IMR-90 (cell line): ENCODE data around the gene DVL1. TPM values are rescaled to one million over a fixed set of nuclear protein-coding genes. Genes with fewer than 3 reads are reported as not detected.

ENCODE experiments used
- ATAC-seq: fragments of 200-7000 bp; cut with Tn5 transposase; 2 replicates; pipeline ENCODE4 v1.9.1; 2020; ENCODE audit warnings: low read depth, mild to moderate bottlenecking, moderate library complexity
- BruUV-seq: library from RNA; stranded (reverse); fragments of 400-500 nt; replicated peaks from 2 replicates; lab custom pipeline; 2021; lab: Mats Ljungman, UMichigan
- CTCF ChIA-PET: fragments of 300-600 bp; formaldehyde crosslinking; extraction: SDS; loops from one replicate; lab custom pipeline; 2021; ENCODE audit warnings: antibody characterized with exemption; lab: Yijun Ruan, JAX
- POLR2A ChIA-PET: fragments of 300-600 bp; sonication (Branson Sonifier 250); formaldehyde crosslinking; loops from one replicate; lab custom pipeline; 2022; ENCODE audit warnings: antibody characterized with exemption; ENCODE audit not compliant: unreplicated experiment; lab: Charles Lee
- DNase-seq: peaks from one replicate; pipeline ENCODE4 v3.0.0; 2013
- H2AFZ ChIP-seq: replicated peaks from 2 replicates; pipeline ENCODE3; 2013; ENCODE audit warnings: low read length, mild to moderate bottlenecking; ENCODE audit not compliant: poor library complexity
- H2AK5ac ChIP-seq: 2 replicates; pipeline ENCODE4 v1.6.1; 2013; ENCODE audit warnings: low read depth, low read length, inconsistent platforms
- H2AK9ac ChIP-seq: replicated peaks from 2 replicates; pipeline ENCODE3; 2013; ENCODE audit warnings: mild to moderate bottlenecking, low read depth, low read length, moderate library complexity; ENCODE audit not compliant: poor library complexity
- H2BK120ac ChIP-seq: 2 replicates; pipeline ENCODE4 v1.6.1; 2013; ENCODE audit warnings: low read depth, low read length, inconsistent platforms
- H2BK15ac ChIP-seq: 3 replicates; pipeline ENCODE4 v1.6.1; 2013; ENCODE audit warnings: low read depth, low read length, inconsistent platforms
- H2BK20ac ChIP-seq: 2 replicates; pipeline ENCODE4 v1.6.1; 2013; ENCODE audit warnings: low read depth, mild to moderate bottlenecking, inconsistent platforms, low read length, moderate library complexity
- H2BK5ac ChIP-seq: 2 replicates; pipeline ENCODE4 v1.6.1; 2013; ENCODE audit warnings: mild to moderate bottlenecking, low read depth, low read length, inconsistent platforms; ENCODE audit not compliant: poor library complexity, severe bottlenecking
- H3K14ac ChIP-seq: replicated peaks from 2 replicates; pipeline ENCODE4 v1.6.1; 2013; ENCODE audit warnings: low read depth, low read length, inconsistent platforms
- H3K18ac ChIP-seq: 2 replicates; pipeline ENCODE4 v1.6.1; 2013; ENCODE audit warnings: low read depth, low read length, control low read depth
- H3K23ac ChIP-seq: 2 replicates; pipeline ENCODE4 v1.6.1; 2013; ENCODE audit warnings: low read depth, low read length, inconsistent platforms
- H3K27ac ChIP-seq: 2 replicates; pipeline ENCODE4 v1.5.1; 2013; ENCODE audit warnings: mild to moderate bottlenecking, control low read depth, low read length; ENCODE audit not compliant: insufficient read depth
- H3K27me3 ChIP-seq: 2 replicates; pipeline ENCODE4 v1.6.1; 2013; ENCODE audit warnings: low read length; ENCODE audit not compliant: control insufficient read depth, insufficient read depth
- H3K36me3 ChIP-seq: 2 replicates; pipeline ENCODE4 v1.6.1; 2013; ENCODE audit warnings: low read length, mixed read lengths; ENCODE audit not compliant: control insufficient read depth, insufficient read depth
- H3K4ac ChIP-seq: 2 replicates; pipeline ENCODE4 v1.6.1; 2013; ENCODE audit warnings: low read depth, low read length, inconsistent platforms
- H3K4me1 ChIP-seq: 2 replicates; pipeline ENCODE4 v1.6.1; 2013; ENCODE audit warnings: low read length, mixed read lengths; ENCODE audit not compliant: control insufficient read depth, insufficient read depth
- H3K4me2 ChIP-seq: 2 replicates; pipeline ENCODE4 v1.6.1; 2013; ENCODE audit warnings: low read depth, mild to moderate bottlenecking, control low read depth, low read length, moderate library complexity
- H3K4me3 ChIP-seq: 2 replicates; pipeline ENCODE4 v1.5.1; 2013; ENCODE audit warnings: low read depth, mild to moderate bottlenecking, control low read depth, low read length, moderate library complexity; ENCODE audit not compliant: insufficient read depth
- H3K56ac ChIP-seq: 2 replicates; pipeline ENCODE4 v1.6.1; 2013; ENCODE audit warnings: low read length, inconsistent platforms; ENCODE audit not compliant: insufficient read depth; ENCODE audit errors: extremely low read depth
- H3K79me1 ChIP-seq, 2 experiments: 2 replicates each; pipeline ENCODE4 v1.6.1; 2013; ENCODE audit warnings: low read length in 2 of 2, inconsistent platforms in 1 of 2, low read depth in 1 of 2
- H3K9ac ChIP-seq: 2 replicates; pipeline ENCODE4 v1.6.1; 2013; ENCODE audit warnings: low read depth, low read length, control low read depth
- H3K9me1 ChIP-seq: 2 replicates; pipeline ENCODE4 v1.6.1; 2013; ENCODE audit warnings: low read length, inconsistent platforms; ENCODE audit not compliant: insufficient read depth
- H3K9me3 ChIP-seq: 2 replicates; pipeline ENCODE4 v1.6.1; 2013; ENCODE audit warnings: low read length; ENCODE audit not compliant: control insufficient read depth, insufficient read depth
- H4K20me1 ChIP-seq: 2 replicates; pipeline ENCODE4 v1.6.1; 2013; ENCODE audit warnings: low read length, inconsistent platforms; ENCODE audit not compliant: insufficient read depth
- H4K5ac ChIP-seq: 2 replicates; pipeline ENCODE4 v1.6.1; 2013; ENCODE audit warnings: mild to moderate bottlenecking, low read depth, low read length, control low read depth
- H4K8ac ChIP-seq, 2 experiments: 2 replicates each; pipeline ENCODE4 v1.6.1; 2013; ENCODE audit warnings: low read depth in 2 of 2, low read length in 2 of 2, control low read depth in 1 of 2, inconsistent platforms in 1 of 2
- H4K91ac ChIP-seq: 2 replicates; pipeline ENCODE4 v1.6.1; 2013; ENCODE audit warnings: low read depth, low read length, inconsistent platforms; ENCODE audit not compliant: insufficient read depth
- BHLHE40 ChIP-seq: fragments of 150-350 bp; IDR thresholded peaks from 2 replicates; pipeline ENCODE4 v1.6.1; 2016; ENCODE audit warnings: mild to moderate bottlenecking, low read depth, low read length
- POLR2A ChIP-seq: IDR thresholded peaks from 2 replicates; pipeline ENCODE4 v1.6.1; 2012; ENCODE audit warnings: mild to moderate bottlenecking, low read depth, low read length
- WGBS, 2 experiments: methylation state at CpG; one replicate each; pipeline versions ENCODE4 v1.1.5 to v1.1.7; 2013; ENCODE audit warnings: missing lambda C conversion rate in 2 of 2; ENCODE audit not compliant: insufficient read length in 1 of 2; ENCODE audit errors: extremely low coverage in 2 of 2; 5-methylcytosine and 5-hydroxymethylcytosine counted together
- dilution Hi-C: fragments of 300-500 bp; cut with HindIII; formaldehyde crosslinking; loops from one replicate; pipeline ENCODE4 v1.14.3; 2018; ENCODE audit warnings: low sequenced_read_pairs; ENCODE audit not compliant: unreplicated experiment
- in situ Hi-C: fragments of 300-500 bp; cut with MboI; formaldehyde crosslinking; loops from 3 replicates; pipeline ENCODE4 v1.14.3; 2019; ENCODE audit warnings: low sequenced_read_pairs, inconsistent platforms, mixed read lengths
- intact Hi-C: fragments of 100-400 bp; cut with micrococcal nuclease; formaldehyde crosslinking; loops from 2 replicates; pipeline ENCODE4 v1.10.0; 2022
- polyA plus RNA-seq, 3 experiments: library from polyadenylated mRNA; depleted of rRNA; stranded (reverse); fragments of >200 nt; gene quantifications; 2 replicates each; pipeline ENCODE4 v1.2.3, GENCODE V29; 2012; ENCODE audit warnings: low replicate concordance in 1 of 3
- total RNA-seq: library from RNA; depleted of rRNA; stranded (reverse); fragments of >200 nt; gene quantifications from 2 replicates; pipeline ENCODE4 v1.2.3, GENCODE V29; 2012
- TF ChIP-seq, protein P1 (sequence below): conservative IDR thresholded peaks from 2 replicates; pipeline ENCODE4 v1.5.1; 2012; ENCODE audit warnings: mild to moderate bottlenecking, low read depth, low read length, improper control_type of control experiment

Gene DVL1
- total and polyA plus RNA-seq, 2 of the 4 experiments (the other 2 are of a cell fraction), result 27.2 to 35.9 TPM

DNA sequence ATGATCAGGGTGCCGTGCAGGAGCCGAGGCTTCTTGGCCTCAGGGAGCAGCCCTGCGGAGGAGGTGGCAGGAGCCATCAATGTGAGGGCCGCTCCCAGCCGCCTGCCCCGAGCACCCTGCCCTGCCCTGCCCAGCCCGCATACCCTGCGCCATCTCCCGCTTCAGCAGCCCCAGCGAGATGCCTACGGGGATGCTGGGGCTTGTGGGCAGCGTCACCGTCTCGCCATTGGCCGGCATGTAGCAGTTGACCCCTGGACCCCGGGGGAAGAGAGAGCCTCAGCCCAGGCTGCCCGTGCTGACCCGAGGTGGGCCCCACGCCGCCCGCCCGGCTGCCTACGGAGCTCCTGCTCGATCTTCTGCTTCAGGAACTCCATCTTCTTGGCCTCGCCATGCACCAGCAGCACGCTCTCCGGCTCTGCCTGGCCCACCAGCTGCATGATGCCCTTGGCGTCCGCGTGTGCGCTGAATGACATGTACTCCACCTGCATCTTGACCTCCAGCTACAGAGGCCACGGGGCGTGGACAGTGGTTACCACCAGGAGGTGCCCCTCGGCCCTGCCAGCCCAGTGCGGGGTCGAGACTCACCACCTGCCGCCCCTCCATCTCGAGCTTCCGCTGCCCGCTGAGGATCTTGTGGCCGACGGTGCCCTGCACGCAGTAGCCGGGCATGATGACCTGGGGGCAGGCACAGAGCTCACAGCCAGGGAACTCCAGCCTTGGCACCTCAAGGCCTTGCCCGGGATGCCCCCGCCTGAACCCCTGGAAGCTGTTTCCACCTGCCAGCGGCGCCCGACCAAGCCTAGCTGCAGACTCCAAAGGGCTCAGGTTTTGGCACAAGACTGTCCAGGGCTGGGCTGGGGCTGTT, 36.5 kb downstream of the DVL1 start:
- Histone ChIP-seq H3K14ac (no peak overlapping the region), H3K27ac (no peak overlapping the region), H3K9ac (no peak overlapping the region), H4K5ac (no peak overlapping the region), H3K79me1 (peaks cover 16 to 51% of the 10 kb centered on the region in 2 experiments), H3K23ac (no peak overlapping the region), H3K4ac (no peak overlapping the region), H3K9me1 (no peaks in the 10 kb centered on the region), H2BK20ac (no peak overlapping the region), H4K8ac (no peak overlapping the region), H2BK5ac (no peak overlapping the region), H3K56ac (no peak overlapping the region), H3K9me3 (no peaks in the 10 kb centered on the region), H4K91ac (no peak overlapping the region), H2AFZ (no peak overlapping the region), H2AK9ac (no peak overlapping the region), H4K20me1 (peaks cover 39% of the 10 kb centered on the region), H2BK15ac (no peak overlapping the region), H3K36me3 (peaks cover 62% of the 10 kb centered on the region), H3K4me2 (no peak overlapping the region), H3K4me3 (no peak overlapping the region), H3K4me1 (peaks cover 8% of the 10 kb centered on the region), H3K18ac (no peak overlapping the region), H2AK5ac (no peak overlapping the region), H2BK120ac (no peak overlapping the region), H3K27me3 (no peaks in the 10 kb centered on the region)
- intact Hi-C loops, result no loop called here
- 93% methylated on average over 40 of the region's 49 CpGs; no CpG with 5 or more reads in 1 of the 2 experiments for WGBS, 2 experiments
- DNase-seq (no peak), ATAC-seq (no peak)
- TF ChIP-seq POLR2A, result no peak
- TF ChIP-seq, protein P1, sequence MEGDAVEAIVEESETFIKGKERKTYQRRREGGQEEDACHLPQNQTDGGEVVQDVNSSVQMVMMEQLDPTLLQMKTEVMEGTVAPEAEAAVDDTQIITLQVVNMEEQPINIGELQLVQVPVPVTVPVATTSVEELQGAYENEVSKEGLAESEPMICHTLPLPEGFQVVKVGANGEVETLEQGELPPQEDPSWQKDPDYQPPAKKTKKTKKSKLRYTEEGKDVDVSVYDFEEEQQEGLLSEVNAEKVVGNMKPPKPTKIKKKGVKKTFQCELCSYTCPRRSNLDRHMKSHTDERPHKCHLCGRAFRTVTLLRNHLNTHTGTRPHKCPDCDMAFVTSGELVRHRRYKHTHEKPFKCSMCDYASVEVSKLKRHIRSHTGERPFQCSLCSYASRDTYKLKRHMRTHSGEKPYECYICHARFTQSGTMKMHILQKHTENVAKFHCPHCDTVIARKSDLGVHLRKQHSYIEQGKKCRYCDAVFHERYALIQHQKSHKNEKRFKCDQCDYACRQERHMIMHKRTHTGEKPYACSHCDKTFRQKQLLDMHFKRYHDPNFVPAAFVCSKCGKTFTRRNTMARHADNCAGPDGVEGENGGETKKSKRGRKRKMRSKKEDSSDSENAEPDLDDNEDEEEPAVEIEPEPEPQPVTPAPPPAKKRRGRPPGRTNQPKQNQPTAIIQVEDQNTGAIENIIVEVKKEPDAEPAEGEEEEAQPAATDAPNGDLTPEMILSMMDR, result no peak
- TF ChIP-seq BHLHE40, result no peak
- dilution Hi-C loops, result no loop called here
- POLR2A ChIA-PET, result no interaction called here
- CTCF ChIA-PET, result no interaction called here
- BruUV-seq, result no TSS peak
- in situ Hi-C loops, result no loop called here
